Caco-2 (cell line): ENCODE measurements around the gene C12orf54. TPM values are rescaled to one million over a fixed set of nuclear protein-coding genes. Genes with fewer than 3 reads are reported as not detected.
"Not testable (repeated sequence)": the region's sequence is repeated elsewhere in the genome, so short reads cannot be mapped to it uniquely, and the experiment has no call there.

Source experiments
- BruUV-seq: library from RNA; stranded (reverse); fragments of 400-500 nt; replicated peaks from 2 replicates; lab custom pipeline; 2021; lab: Mats Ljungman, UMichigan
- CTCF ChIA-PET: fragments of 300-600 bp; sonication (Branson Sonifier 250); formaldehyde crosslinking; loops from one replicate; lab custom pipeline; 2022; ENCODE audit warnings: antibody characterized with exemption; lab: Charles Lee
- POLR2A ChIA-PET: fragments of 300-600 bp; sonication (Branson Sonifier 250); formaldehyde crosslinking; loops from one replicate; lab custom pipeline; 2022; ENCODE audit warnings: antibody characterized with exemption; lab: Charles Lee
- DNase-seq, 2 experiments: peaks; one replicate each; pipeline versions ENCODE4 v3.0.0 to v3.0.0-alpha.2; 2020 to 2022
- H3K27me3 ChIP-seq: replicated peaks from 2 replicates; pipeline ENCODE4 v1.6.0; 2011; ENCODE audit warnings: low read length; ENCODE audit not compliant: control insufficient read depth, insufficient read depth
- H3K36me3 ChIP-seq: 2 replicates; pipeline ENCODE4 v1.5.1; 2011; ENCODE audit warnings: low read length; ENCODE audit not compliant: control insufficient read depth, insufficient read depth
- H3K4me1 ChIP-seq: fragments of 250-450 bp; sonication (Bioruptor Pico); 2 replicates; pipeline ENCODE4 v1.5.1; 2020; ENCODE audit warnings: mild to moderate bottlenecking
- H3K4me3 ChIP-seq: 2 replicates; pipeline ENCODE4 v1.5.1; 2011; ENCODE audit warnings: low read depth, mild to moderate bottlenecking, control low read depth, low read length
- H3K9me3 ChIP-seq: fragments of 250-450 bp; sonication (Bioruptor Pico); 2 replicates; pipeline ENCODE4 v1.5.1; 2020; ENCODE audit warnings: mild to moderate bottlenecking, moderate library complexity
- H3K27ac Mint-ChIP-seq: one replicate; pipeline ENCODE4 v1.8.0; 2022; ENCODE audit warnings: mixed read lengths; ENCODE audit not compliant: unreplicated experiment
- H3K27me3 Mint-ChIP-seq: one replicate; pipeline ENCODE4 v1.8.0; 2022; ENCODE audit warnings: mixed read lengths; ENCODE audit not compliant: insufficient read depth, unreplicated experiment
- H3K36me3 Mint-ChIP-seq: one replicate; pipeline ENCODE4 v1.8.0; 2022; ENCODE audit warnings: mild to moderate bottlenecking, mixed read lengths; ENCODE audit not compliant: insufficient read depth, unreplicated experiment
- H3K4me1 Mint-ChIP-seq: one replicate; pipeline ENCODE4 v1.8.0; 2022; ENCODE audit warnings: low read depth, mixed read lengths; ENCODE audit not compliant: unreplicated experiment
- H3K4me3 Mint-ChIP-seq: one replicate; pipeline ENCODE4 v1.8.0; 2022; ENCODE audit warnings: mild to moderate bottlenecking, moderate library complexity, mixed read lengths; ENCODE audit not compliant: unreplicated experiment
- H3K9me3 Mint-ChIP-seq: one replicate; pipeline ENCODE4 v1.8.0; 2022; ENCODE audit warnings: mixed read lengths; ENCODE audit not compliant: unreplicated experiment
- intact Hi-C: fragments of 100-400 bp; cut with micrococcal nuclease; formaldehyde crosslinking; loops from one replicate; pipeline ENCODE4 v1.10.0; 2022; ENCODE audit not compliant: unreplicated experiment
- total RNA-seq: library from RNA; stranded (reverse); gene quantifications from 2 replicates; pipeline ENCODE4 v1.2.3, GENCODE V29; 2022
- TF ChIP-seq, protein P1 (sequence below), 2 experiments: fragments of 200-600 bp in 1 of 2; IDR thresholded peaks; 1 replicate in 1 of 2; 2 replicates in 1 of 2; pipeline versions ENCODE4 v1.5.1 to v1.8.0; 2011 to 2022; ENCODE audit warnings: antibody characterized with exemption in 1 of 2, control low read depth in 1 of 2, inconsistent platforms in 1 of 2, low read depth in 1 of 2, low read length in 1 of 2, mild to moderate bottlenecking in 1 of 2, moderate library complexity in 1 of 2; ENCODE audit not compliant: insufficient read depth in 1 of 2, severe bottlenecking in 1 of 2, unreplicated experiment in 1 of 2

C12orf54 gene
- total RNA-seq, 1 experiment from 2014 or later = not detected

DNA sequence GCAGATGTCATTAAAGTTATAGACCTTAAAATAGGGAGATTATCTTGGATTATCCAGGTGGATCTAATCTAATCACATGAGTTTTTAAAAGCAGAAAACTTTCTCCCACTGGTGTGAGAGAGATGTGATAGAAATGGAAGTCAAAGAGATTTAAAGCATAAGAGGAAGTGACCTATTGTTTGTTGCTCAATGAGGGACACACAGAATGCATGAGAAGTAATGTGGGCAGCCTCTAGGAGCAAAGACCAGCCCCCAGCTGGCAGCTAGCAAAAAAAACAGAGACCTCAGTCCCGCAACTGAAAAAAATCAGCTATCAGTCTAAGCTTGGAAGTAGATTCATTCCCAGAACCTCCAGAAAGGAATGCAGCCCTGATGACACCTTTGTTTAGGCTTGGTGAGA is 34.5 kb upstream of the C12orf54 start:
- H3K9me3 ChIP-seq = no peaks in the 10 kb centered on the region
- H3K9me3 Mint-ChIP-seq = peaks cover 12% of the 10 kb centered on the region
- no peak overlapping the region for H3K4me3 ChIP-seq
- H3K4me1 ChIP-seq = no peaks in the 10 kb centered on the region
- H3K36me3 ChIP-seq = no peaks in the 10 kb centered on the region
- no TSS peak for BruUV-seq
- POLR2A ChIA-PET = no interaction called here
- no peak for DNase-seq
- no peaks in the 10 kb centered on the region for H3K27me3 ChIP-seq
- H3K27me3 Mint-ChIP-seq = no peaks in the 10 kb centered on the region
- peaks cover 1% of the 10 kb centered on the region for H3K4me1 Mint-ChIP-seq
- H3K4me3 Mint-ChIP-seq = no peak overlapping the region
- intact Hi-C loops = loop anchor here (10.0 kb wide), 1 partner anchor 53 kb away; no protein-coding TSS in a partner anchor
- no peak overlapping the region for H3K27ac Mint-ChIP-seq
- TF ChIP-seq, protein P1, sequence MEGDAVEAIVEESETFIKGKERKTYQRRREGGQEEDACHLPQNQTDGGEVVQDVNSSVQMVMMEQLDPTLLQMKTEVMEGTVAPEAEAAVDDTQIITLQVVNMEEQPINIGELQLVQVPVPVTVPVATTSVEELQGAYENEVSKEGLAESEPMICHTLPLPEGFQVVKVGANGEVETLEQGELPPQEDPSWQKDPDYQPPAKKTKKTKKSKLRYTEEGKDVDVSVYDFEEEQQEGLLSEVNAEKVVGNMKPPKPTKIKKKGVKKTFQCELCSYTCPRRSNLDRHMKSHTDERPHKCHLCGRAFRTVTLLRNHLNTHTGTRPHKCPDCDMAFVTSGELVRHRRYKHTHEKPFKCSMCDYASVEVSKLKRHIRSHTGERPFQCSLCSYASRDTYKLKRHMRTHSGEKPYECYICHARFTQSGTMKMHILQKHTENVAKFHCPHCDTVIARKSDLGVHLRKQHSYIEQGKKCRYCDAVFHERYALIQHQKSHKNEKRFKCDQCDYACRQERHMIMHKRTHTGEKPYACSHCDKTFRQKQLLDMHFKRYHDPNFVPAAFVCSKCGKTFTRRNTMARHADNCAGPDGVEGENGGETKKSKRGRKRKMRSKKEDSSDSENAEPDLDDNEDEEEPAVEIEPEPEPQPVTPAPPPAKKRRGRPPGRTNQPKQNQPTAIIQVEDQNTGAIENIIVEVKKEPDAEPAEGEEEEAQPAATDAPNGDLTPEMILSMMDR (IDR thresholded peaks at IDR 0.05; ENCODE audit: insufficient read depth in 1 of 2, low read depth in 1 of 2, low read length in 1 of 2, severe bottlenecking in 1 of 2, unreplicated experiment in 1 of 2) = no peak
- CTCF ChIA-PET = no interaction called here
- H3K36me3 Mint-ChIP-seq = no peaks in the 10 kb centered on the region

DNA sequence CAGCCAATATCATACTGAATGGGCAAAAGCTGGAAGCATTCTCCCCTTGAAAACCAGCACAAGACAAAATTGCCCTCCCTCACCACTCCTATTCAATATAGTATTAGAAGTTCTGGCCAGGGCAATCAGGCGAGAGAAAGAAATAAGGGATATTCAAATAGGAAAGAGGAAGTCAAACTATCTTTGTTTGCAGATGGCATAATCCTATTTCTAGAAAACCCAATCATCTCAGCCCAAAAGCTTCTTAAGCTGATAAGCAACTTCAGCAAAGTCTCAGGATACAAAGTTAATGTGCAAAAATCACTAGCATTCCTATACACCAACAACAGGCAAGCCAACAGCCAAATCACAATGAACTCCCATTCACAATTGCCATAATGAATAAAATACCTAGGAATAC is 30.9 kb upstream of the C12orf54 start:
- H3K27ac Mint-ChIP-seq = no peak overlapping the region
- no peaks in the 10 kb centered on the region for H3K27me3 Mint-ChIP-seq
- no peaks in the 10 kb centered on the region for H3K36me3 ChIP-seq
- H3K4me1 Mint-ChIP-seq = no peaks in the 10 kb centered on the region
- H3K4me1 ChIP-seq = no peaks in the 10 kb centered on the region
- intact Hi-C loops = loop anchor here (10.0 kb wide), 2 partner anchors 167 to 197 kb away; no protein-coding TSS in a partner anchor
- ChIA-PET CTCF (no interaction called here), POLR2A (interaction anchor here (0.7 kb wide), 1 partner anchor 234 kb away, joined by 5 read pairs; no protein-coding TSS in a partner anchor)
- no peaks in the 10 kb centered on the region for H3K36me3 Mint-ChIP-seq
- H3K9me3 Mint-ChIP-seq = peaks cover 12% of the 10 kb centered on the region
- BruUV-seq = no TSS peak
- TF ChIP-seq, protein P1 (IDR thresholded peaks at IDR 0.05; ENCODE audit: insufficient read depth in 1 of 2, low read depth in 1 of 2, low read length in 1 of 2, severe bottlenecking in 1 of 2, unreplicated experiment in 1 of 2) = no peak
- no peaks in the 10 kb centered on the region for H3K27me3 ChIP-seq
- no peak for DNase-seq
- H3K4me3 ChIP-seq = no peak overlapping the region
- no peak overlapping the region for H3K4me3 Mint-ChIP-seq
- no peaks in the 10 kb centered on the region for H3K9me3 ChIP-seq

DNA sequence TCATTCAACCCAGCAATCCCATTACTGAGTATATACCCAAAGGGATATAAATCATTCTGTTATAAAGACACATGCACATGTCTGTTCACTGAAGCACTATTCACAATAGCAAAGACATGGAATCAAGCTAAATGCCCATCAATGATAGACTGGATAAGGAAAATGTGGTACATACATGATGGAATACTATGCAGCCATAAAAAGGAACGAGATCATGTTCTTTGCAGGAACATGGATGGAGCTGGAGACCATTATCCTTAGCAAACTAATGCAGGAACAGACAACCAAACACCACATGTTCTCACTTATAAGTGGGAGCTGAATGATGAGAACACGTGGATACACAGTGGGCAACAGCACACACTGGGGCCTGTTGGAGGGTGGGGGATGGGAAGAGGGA is 29.3 kb upstream of the C12orf54 start:
- H3K27ac Mint-ChIP-seq, H3K4me1 Mint-ChIP-seq, H3K27me3 ChIP-seq, H3K27me3 Mint-ChIP-seq, H3K9me3 ChIP-seq, DNase-seq, H3K4me1 ChIP-seq, BruUV-seq, H3K4me3 Mint-ChIP-seq, H3K4me3 ChIP-seq, CTCF ChIA-PET, H3K36me3 ChIP-seq, H3K36me3 Mint-ChIP-seq, POLR2A ChIA-PET: not testable (repeated sequence)
- intact Hi-C loops = loop anchor here (10.0 kb wide), 2 partner anchors 168 to 198 kb away; no protein-coding TSS in a partner anchor
- peaks cover 12% of the 10 kb centered on the region for H3K9me3 Mint-ChIP-seq
